COLO668 (cell line): ENCODE measurements around the gene PIF1.

Experiments used
- DNase-seq: peaks from one replicate; lab custom pipeline; 2025; ENCODE audit not compliant: unreplicated experiment; lab: John Stamatoyannopoulos, UW

PIF1 gene

DNA sequence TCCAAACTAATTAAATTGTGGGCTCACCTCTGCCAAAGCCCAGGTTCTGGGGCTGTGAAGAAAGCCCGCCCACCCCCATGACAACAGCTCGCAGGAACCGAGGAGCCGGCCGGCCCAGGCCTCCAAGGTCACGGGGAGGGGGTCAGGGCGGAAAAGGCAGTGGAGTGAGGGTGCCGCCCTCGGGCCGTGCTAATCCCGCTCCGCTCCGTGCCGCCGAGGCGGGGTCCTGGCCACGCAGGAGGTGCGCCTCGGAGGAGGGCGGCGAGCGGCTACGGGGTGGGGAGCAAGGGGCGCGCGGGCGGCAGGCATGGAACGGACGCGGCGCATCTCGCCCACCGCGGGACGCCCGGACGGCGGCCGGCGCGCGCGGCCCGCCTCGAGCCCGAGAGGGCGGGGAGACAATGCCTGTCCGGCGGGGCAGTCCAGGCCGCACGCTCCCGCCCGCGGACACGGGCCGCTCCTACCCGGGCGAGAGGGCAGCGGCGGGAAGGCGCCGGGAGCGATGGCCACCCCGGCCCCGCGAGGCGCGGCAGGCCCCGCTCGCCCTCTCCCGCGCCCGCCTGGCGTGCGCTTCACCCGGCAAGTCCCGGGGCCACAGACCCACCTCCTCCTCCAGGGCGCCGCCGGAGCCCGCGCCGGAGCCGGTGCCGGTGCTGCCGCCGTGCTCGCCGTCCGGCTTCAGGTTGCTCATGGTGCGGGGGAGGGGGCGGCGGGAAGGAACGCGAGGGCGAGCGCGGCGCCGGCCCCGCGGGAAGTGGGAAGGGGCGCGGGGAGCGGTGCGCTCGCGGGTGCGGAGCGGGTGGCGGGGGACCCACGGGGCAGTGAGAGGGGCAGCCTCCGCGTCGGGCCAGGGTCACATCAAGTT is 50.6 kb downstream of the PIF1 start:
- peak; percentile 17 for DNase-seq

DNA sequence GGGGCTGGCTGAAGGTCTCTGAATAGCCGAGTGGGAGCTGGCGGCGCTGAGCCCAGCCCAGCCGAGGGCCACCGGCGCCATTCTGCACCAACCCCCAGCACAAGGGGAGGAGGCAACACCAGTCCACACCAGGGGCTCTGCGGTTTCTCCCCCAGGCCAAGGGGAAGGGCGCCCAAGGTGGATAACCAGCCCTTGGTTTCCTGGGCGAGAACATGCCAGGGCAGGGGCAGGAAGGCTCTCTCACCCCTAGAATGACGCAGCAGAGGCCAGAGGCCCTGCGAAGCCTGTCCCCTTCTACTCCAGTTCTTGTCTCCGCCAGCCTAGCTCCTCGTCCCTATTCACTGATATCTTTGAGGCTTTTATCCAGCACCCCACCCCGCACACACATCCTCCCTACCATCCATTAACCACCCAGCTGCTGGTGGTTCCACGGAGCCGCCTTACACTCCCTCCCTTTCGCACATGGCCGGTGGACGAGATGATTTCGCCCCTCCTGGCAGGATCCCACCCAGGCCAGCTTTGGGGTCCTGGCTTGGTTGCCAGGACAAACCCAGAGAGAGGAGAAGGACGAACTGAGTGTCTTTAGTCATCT is 51.3 kb downstream of the PIF1 start:
- DNase-seq = no peak

DNA sequence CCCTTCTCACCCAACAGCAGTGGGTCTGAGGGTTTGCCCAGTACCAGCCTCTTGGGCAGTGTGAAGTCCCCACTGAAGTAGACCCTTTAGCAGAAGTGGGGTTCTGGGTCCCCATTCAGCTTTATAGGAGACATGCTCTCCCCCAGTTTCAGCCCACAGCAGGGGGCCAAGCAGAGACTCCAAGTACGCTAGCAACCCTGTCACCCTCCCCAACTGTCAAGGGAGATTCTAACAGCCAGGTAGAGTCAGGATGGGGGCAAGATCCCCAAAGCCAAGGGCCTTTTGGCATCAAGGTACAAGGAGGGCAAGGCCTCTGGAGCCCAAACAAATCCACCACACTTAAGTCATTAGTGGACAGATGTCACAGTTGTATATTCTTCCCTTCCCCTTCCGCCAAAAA is 51.8 kb downstream of the PIF1 start:
- no peak for DNase-seq

- no peak for DNase-seq
Measured at GRCh38 chr15:64772964-64773363, 52.5 kb downstream of the PIF1 start.

GRCh38 chr15:64772488-64772887 is 53.0 kb downstream of the PIF1 start:
- no peak for DNase-seq

GRCh38 chr15:64770626-64771025 is 54.8 kb downstream of the PIF1 start:
- no peak for DNase-seq

GRCh38 chr15:64767203-64767602 is 58.2 kb downstream of the PIF1 start:
- DNase-seq = no peak

DNA sequence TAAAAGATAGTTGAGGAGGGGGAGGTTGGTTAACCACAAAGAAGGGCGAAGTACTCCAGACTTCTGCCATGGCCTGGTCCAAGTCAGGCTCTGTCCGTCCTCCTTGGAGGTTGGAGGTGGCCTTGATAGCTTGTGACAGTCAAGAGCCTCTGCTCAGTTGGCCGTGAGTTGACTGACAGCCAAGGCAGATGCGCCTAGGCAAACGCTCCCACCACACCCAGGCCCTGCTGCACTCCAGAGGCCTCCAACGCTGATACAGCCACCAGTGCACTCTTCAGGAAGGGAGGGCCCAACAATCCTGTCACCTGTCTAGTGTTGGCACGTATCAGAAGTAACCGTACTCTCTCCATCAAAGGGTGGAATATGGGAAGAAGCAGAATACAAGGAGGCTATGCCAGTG is 59.4 kb downstream of the PIF1 start:
- no peak for DNase-seq
